Retinal pigment epithelial cell (primary cell): ENCODE data around the gene RAC2.

ENCODE experiments used
- DNase-seq: peaks from one replicate; pipeline ENCODE4 v3.0.0-alpha.2; 2010; ENCODE audit warnings: low read depth
- H3K4me3 ChIP-seq: 2 replicates; pipeline ENCODE4 v1.5.1; 2011; ENCODE audit warnings: mild to moderate bottlenecking, low read length, control low read depth, moderate library complexity
- TF ChIP-seq, protein P1 (sequence below): conservative IDR thresholded peaks from 2 replicates; pipeline ENCODE4 v1.5.1; 2011; ENCODE audit warnings: low read depth, low read length, control low read depth, inconsistent platforms

RAC2 gene

DNA sequence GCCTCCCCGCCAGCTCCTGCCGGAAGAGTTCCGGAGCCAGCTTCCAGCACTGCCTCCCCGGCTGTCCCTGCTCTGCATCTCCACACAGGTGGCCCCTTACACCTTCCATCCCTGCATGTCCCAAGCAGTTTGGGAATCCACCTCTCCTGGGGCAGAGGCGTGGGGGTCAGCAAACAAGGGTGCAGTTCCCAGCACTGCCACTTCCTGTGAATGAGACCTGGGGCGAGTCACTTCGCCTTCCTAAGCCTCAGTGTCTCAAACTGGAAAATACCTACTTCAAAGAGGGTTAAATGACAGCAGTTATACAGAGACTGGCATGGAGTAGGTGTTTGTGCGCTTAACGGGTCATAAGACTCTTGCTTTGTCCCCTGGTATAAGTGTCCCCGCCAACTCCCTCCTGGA, 43.5 kb upstream of the RAC2 start:
- TF ChIP-seq, protein P1, sequence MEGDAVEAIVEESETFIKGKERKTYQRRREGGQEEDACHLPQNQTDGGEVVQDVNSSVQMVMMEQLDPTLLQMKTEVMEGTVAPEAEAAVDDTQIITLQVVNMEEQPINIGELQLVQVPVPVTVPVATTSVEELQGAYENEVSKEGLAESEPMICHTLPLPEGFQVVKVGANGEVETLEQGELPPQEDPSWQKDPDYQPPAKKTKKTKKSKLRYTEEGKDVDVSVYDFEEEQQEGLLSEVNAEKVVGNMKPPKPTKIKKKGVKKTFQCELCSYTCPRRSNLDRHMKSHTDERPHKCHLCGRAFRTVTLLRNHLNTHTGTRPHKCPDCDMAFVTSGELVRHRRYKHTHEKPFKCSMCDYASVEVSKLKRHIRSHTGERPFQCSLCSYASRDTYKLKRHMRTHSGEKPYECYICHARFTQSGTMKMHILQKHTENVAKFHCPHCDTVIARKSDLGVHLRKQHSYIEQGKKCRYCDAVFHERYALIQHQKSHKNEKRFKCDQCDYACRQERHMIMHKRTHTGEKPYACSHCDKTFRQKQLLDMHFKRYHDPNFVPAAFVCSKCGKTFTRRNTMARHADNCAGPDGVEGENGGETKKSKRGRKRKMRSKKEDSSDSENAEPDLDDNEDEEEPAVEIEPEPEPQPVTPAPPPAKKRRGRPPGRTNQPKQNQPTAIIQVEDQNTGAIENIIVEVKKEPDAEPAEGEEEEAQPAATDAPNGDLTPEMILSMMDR = no peak
- no peak for DNase-seq
- H3K4me3 ChIP-seq = no peak overlapping the region

DNA sequence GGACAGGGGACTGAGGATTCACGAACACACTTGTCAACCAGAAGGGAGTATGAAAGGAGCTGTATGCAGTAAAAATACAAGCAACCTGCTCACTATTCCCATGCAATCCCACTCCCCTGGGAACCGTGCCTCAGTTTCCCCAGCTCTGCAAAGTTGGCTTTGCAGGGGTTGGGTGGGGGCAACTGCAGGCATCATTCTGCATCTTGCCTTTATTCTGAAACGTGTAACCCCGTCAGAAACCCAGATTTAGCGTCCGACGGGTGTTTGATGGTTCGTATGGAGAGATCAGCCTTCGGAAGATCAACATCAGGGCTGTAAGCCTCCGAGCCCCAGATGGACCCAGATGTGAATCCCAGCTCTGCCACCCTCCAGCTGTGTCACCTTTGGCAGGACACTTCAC, 41.9 kb upstream of the RAC2 start:
- no peak overlapping the region for H3K4me3 ChIP-seq
- TF ChIP-seq, protein P1 = no peak
- DNase-seq = no peak

DNA sequence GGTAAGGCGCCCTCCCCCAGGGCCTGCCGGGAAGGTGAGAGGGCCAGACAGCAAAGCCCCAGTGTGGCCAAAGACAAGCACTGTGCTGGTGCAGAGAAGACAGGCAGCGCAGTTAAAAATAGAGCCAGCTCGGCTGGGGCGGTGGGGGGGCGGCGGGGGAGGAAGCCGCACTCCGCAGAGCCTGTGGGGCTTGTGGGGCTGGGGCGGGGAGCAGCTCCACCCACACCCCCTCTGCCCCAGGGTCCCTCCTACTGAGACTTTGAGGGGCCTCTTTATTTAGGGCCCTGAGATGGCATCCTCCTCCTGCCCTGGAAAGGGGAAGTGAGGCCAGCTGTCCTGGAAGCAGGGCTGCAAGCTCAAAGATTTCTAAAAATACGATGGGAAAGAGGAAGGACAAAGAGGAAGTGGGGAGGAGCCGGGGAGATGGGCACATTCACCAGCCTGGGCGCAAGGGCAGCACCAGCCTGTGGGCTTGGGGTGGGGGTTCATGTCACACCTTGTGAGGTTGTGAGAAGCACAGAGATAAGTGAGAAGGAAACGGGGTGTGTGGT, 40.8 kb upstream of the RAC2 start:
- TF ChIP-seq, protein P1 = no peak
- H3K4me3 ChIP-seq = no peak overlapping the region
- DNase-seq = no peak

DNA sequence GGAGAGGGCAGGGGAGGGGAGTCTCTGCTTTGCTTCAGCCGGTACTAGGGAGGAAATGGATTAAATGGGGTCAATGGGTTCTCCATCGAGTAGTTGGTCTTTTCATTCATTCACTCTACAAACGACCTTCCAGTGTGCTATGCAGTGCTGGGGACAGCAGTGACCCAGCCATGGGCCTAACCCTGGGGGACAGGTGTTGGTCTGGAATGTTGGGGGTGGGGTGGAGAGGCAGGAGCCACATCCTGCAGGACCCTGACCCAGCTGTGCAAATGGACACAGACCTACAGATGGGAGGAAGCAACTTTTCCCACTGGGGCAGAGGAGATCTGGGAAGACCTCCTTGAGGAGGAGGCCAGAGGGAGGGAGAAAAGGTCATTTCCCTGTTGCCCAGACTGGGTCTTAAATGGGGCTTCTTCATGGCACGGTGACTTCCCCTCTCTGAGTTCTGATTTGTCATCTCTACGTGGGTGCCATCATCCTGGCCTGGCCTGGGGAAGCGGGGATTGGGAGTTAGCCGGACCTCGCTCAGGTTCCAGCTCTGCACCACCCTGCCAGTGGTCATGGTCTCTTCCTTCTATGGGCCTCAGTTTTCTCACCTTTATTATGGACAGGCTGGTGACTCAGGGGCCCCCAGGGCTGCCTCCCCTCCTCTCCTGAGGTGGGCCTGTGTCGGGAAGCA, 40.2 kb upstream of the RAC2 start:
- TF ChIP-seq, protein P1 = no peak
- no peak for DNase-seq
- H3K4me3 ChIP-seq = no peak overlapping the region

DNA sequence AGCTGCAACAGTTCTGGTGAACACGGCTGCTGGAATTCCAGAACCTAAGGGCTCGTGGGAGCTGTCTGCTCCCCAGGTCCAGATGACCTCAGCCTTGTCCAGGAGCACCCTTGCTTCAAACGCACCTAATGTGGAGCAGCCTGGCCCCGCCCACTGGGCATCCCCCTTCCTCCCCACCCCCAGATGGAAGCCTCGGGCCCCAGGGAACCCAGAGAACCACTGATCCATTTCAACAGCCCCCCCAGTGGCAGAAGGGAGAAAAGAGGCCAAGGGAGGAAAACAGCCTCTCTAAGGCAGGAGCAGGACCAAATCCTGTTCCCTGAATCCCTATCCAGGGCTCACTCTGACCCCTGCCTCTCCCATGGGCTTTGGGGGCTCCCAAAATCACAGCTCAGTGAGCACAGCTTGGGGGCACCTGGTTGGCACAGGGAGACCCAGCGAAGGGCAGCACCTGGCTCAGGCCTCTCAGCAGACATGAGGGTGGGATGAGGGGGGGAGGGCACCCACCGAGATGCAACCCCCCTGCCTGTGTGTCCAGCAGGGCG, 39.4 kb upstream of the RAC2 start:
- TF ChIP-seq, protein P1 = no peak
- DNase-seq = no peak
- H3K4me3 ChIP-seq = no peak overlapping the region

DNA sequence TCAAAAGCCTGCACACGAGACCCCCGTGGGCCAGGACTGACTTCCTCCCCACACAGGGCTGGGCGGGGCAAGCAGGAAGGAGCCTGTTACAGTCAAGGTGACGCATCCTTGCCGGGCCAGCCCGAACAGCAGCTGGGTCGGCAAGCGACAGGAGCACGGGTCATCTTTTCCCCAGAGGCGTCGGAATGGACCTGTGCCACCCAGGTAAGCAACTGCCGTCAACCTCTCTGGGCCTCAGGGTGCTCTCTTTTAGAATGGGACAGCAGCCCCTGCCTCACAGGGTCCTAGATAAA, 38.3 kb upstream of the RAC2 start, which contains the start of gene CYTH4:
Gene CYTH4 (plus strand): TSS at position 124 of the 293 bp plus-strand sequence. CDS start 62 bp downstream, at position 186.
- TF ChIP-seq, protein P1 = no peak
- no peak for DNase-seq
- H3K4me3 ChIP-seq = no peak within 1 kb of the TSS
